Lung (tissue), 12 donors: ENCODE data around the gene LRRC30. TPM values are rescaled to one million over a fixed set of nuclear protein-coding genes. Genes with fewer than 3 reads are reported as not detected.
A peak's percentile ranks its signal among the peaks of the same experiment; 100 is the strongest.

Source experiments
- ATAC-seq: fragments of 200-7000 bp; cut with Tn5 transposase; one replicate; pipeline ENCODE4 v1.9.1; 2020; ENCODE audit warnings: moderate number of reproducible peaks; ENCODE audit not compliant: insufficient read depth, low FRiP score
- DNase-seq, 3 donors: peaks; one replicate each; pipeline ENCODE4 v3.0.0-alpha.2; 2013 to 2017
- H3K27ac ChIP-seq, 2 donors: one replicate each; pipeline ENCODE4 v1.5.1; 2013; ENCODE audit warnings: mild to moderate bottlenecking in 2 of 2, moderate library complexity in 2 of 2, control low read depth in 1 of 2, inconsistent platforms in 1 of 2, low read depth in 1 of 2, low read length in 1 of 2
- H3K27me3 ChIP-seq, 3 donors: one replicate each; pipeline ENCODE4 v1.5.1; 2013; ENCODE audit warnings: low read length in 2 of 3; ENCODE audit not compliant: control insufficient read depth in 3 of 3, insufficient read depth in 3 of 3
- H3K36me3 ChIP-seq, 4 donors: one replicate each; pipeline ENCODE4 v1.5.1; 2013; ENCODE audit warnings: low read length in 4 of 4, mild to moderate bottlenecking in 1 of 4, moderate library complexity in 1 of 4; ENCODE audit not compliant: control insufficient read depth in 4 of 4, insufficient read depth in 4 of 4
- H3K4me1 ChIP-seq, 5 donors: one replicate each; pipeline ENCODE4 v1.5.1; 2013; ENCODE audit warnings: low read length in 5 of 5, mild to moderate bottlenecking in 2 of 5, moderate library complexity in 1 of 5; ENCODE audit not compliant: control insufficient read depth in 5 of 5, insufficient read depth in 5 of 5
- H3K4me3 ChIP-seq: one replicate; pipeline ENCODE4 v1.5.1; 2013; ENCODE audit warnings: mild to moderate bottlenecking, control low read depth, moderate library complexity
- H3K9ac ChIP-seq, 2 donors: one replicate each; pipeline ENCODE4 v1.5.1; 2013; ENCODE audit warnings: low read length in 2 of 2, control low read depth in 1 of 2; ENCODE audit not compliant: insufficient read depth in 1 of 2
- H3K9me3 ChIP-seq, 4 donors: one replicate each; pipeline ENCODE4 v1.5.1; 2013; ENCODE audit warnings: low read length in 3 of 4, mild to moderate bottlenecking in 1 of 4, moderate library complexity in 1 of 4; ENCODE audit not compliant: control insufficient read depth in 4 of 4, insufficient read depth in 3 of 4
- CTCF ChIP-seq: IDR thresholded peaks from 2 replicates; pipeline ENCODE4 v1.5.1; 2012; ENCODE audit warnings: mild to moderate bottlenecking; ENCODE audit errors: control extremely low read depth, extremely low read depth
- WGBS, 2 donors: extraction: QIAGEN DNeasy Blood & Tissue Kit; methylation state at CpG; one replicate each; pipeline ENCODE4 v1.1.7; 2013; 5-methylcytosine and 5-hydroxymethylcytosine counted together
- polyA plus RNA-seq, 2 donors: library from polyadenylated mRNA; stranded (reverse); fragments of 200-250 nt; gene quantifications; one replicate each; pipeline ENCODE4 v1.2.1, GENCODE V29; 2013
- total RNA-seq, 2 donors: library from RNA; depleted of rRNA in 1 of 2; stranded (reverse); fragments of >200 nt in 1 of 2; gene quantifications; one replicate each; pipeline ENCODE4 v1.2.1, GENCODE V29; 2014 to 2021
- donor health status: control.
- donor health status: control.
- donor health status: Bipolar disorder and iron deficiency.
- donor health status: healthy.
- donor health status: DM: yes; HTN: yes; CAD: no.

Gene LRRC30
- total and polyA plus RNA-seq, 4 donors: not detected

- H3K4me3 ChIP-seq: no peak overlapping the region
- no peaks in the 10 kb centered on the region for H3K36me3 ChIP-seq
- H3K4me1 ChIP-seq: peaks cover 0 to 35% (median 22%) of the 10 kb centered on the region in 5 donors
- no peak overlapping the region for H3K27ac ChIP-seq
- 76 to 82% methylated on average over 8 of the region's 8 CpGs for WGBS, 2 donors
- no peaks in the 10 kb centered on the region for H3K27me3 ChIP-seq
- TF ChIP-seq CTCF: no peak
- peaks cover 0 to 3% (median 0%) of the 10 kb centered on the region in 4 donors for H3K9me3 ChIP-seq
- ATAC-seq (no peak), DNase-seq (peak; percentile 19 to 87 (median 64))
- no peak overlapping the region for H3K9ac ChIP-seq
Measured at GRCh38 chr18:7233134-7233810, 2.4 kb downstream of the LRRC30 start.

GRCh38 chr18:7234091-7234490, 3.2 kb downstream of the LRRC30 start:
- H3K27me3 ChIP-seq: no peaks in the 10 kb centered on the region
- H3K4me3 ChIP-seq: no peak overlapping the region
- peak in 1 of 3 donors; percentile 28 for DNase-seq
- TF ChIP-seq CTCF: no peak
- H3K36me3 ChIP-seq: no peaks in the 10 kb centered on the region
- H3K4me1 ChIP-seq: peaks cover 0 to 41% (median 22%) of the 10 kb centered on the region in 5 donors
- peaks cover 0 to 3% (median 0%) of the 10 kb centered on the region in 4 donors for H3K9me3 ChIP-seq
- WGBS, 2 donors: 67 to 77% methylated on average over 6 of the region's 6 CpGs
- peak overlapping the region in 1 of 2 donors; percentile 45 for H3K27ac ChIP-seq
- H3K9ac ChIP-seq: no peak overlapping the region
- ATAC-seq: peak; percentile 41

- no peaks in the 10 kb centered on the region for H3K36me3 ChIP-seq
- DNase-seq (peak in 2 of 3 donors; percentile 49 to 75), ATAC-seq (no peak)
- H3K27ac ChIP-seq: peak overlapping the region in 1 of 2 donors; percentile 45
- H3K27me3 ChIP-seq: no peaks in the 10 kb centered on the region
- TF ChIP-seq CTCF: no peak
- H3K9ac ChIP-seq: no peak overlapping the region
- 69 to 85% methylated on average over 4 of the region's 4 CpGs for WGBS, 2 donors
- H3K4me1 ChIP-seq: peaks cover 0 to 41% (median 22%) of the 10 kb centered on the region in 5 donors
- peaks cover 0 to 3% (median 0%) of the 10 kb centered on the region in 4 donors for H3K9me3 ChIP-seq
- no peak overlapping the region for H3K4me3 ChIP-seq
Measured at GRCh38 chr18:7234956-7235355, 4.1 kb downstream of the LRRC30 start.
